Endothelial cell of umbilical vein (primary cell): ENCODE results near the gene MYBBP1A. TPM values are rescaled to one million over a fixed set of nuclear protein-coding genes. Genes with fewer than 3 reads are reported as not detected.

ENCODE experiments used
- BruUV-seq: library from RNA; stranded (reverse); fragments of 400-500 nt; replicated peaks from 2 replicates; lab custom pipeline; 2021; lab: Mats Ljungman, UMichigan
- CTCF ChIA-PET: fragments of 300-600, 350-600 bp; sonication (Branson Sonifier 250); formaldehyde crosslinking; loops from one replicate; lab custom pipeline; 2021; ENCODE audit warnings: antibody characterized with exemption, inconsistent platforms; lab: Charles Lee
- POLR2A ChIA-PET: fragments of 300-600, 350-600 bp; sonication (Branson Sonifier 250); formaldehyde crosslinking; loops from one replicate; lab custom pipeline; 2021; ENCODE audit warnings: antibody characterized with exemption, inconsistent platforms; lab: Charles Lee
- DNase-seq: peaks from one replicate; pipeline ENCODE4 v3.0.0-alpha.2; 2011; ENCODE audit warnings: low read depth, low spot score
- FAIRE-seq: peaks from 2 replicates; lab custom pipeline; 2011; peaks lifted over from hg19 to GRCh38; lab: Jason Lieb, UNC
- H2AFZ ChIP-seq: 2 replicates; pipeline ENCODE4 v1.6.0; 2012; ENCODE audit warnings: low read depth, low read length, control low read depth, inconsistent platforms
- H3K27ac ChIP-seq: 2 replicates; pipeline ENCODE4 v1.5.1; 2011; ENCODE audit warnings: low read depth, mild to moderate bottlenecking, control low read depth, low read length, moderate library complexity; ENCODE audit not compliant: insufficient read depth
- H3K27me3 ChIP-seq, 2 experiments: 2 replicates each; pipeline versions ENCODE4 v1.6.0 to v1.6.1; 2011; ENCODE audit warnings: low read length in 2 of 2, mixed read lengths in 1 of 2; ENCODE audit not compliant: control insufficient read depth in 2 of 2, insufficient read depth in 2 of 2
- H3K36me3 ChIP-seq, 2 experiments: 2 replicates in 1 of 2; 3 replicates in 1 of 2; pipeline ENCODE4 v1.5.1; 2011; ENCODE audit warnings: low read length in 2 of 2, mild to moderate bottlenecking in 1 of 2, moderate library complexity in 1 of 2; ENCODE audit not compliant: control insufficient read depth in 2 of 2, insufficient read depth in 2 of 2; ENCODE audit errors: extremely low read depth in 1 of 2
- H3K4me1 ChIP-seq: 3 replicates; pipeline ENCODE4 v1.5.1; 2011; ENCODE audit warnings: mild to moderate bottlenecking, low read length; ENCODE audit not compliant: control insufficient read depth, insufficient read depth; ENCODE audit errors: extremely low read depth
- H3K4me2 ChIP-seq: 2 replicates; pipeline ENCODE4 v1.6.1; 2011; ENCODE audit warnings: low read length, control low read depth, mixed read lengths; ENCODE audit not compliant: insufficient read depth
- H3K4me3 ChIP-seq, 3 experiments: fragments of 200-600 bp in 1 of 3; sonication (generic), shearing (Covaris generic) in 1 of 3; replicated peaks in 1 of 3; 2 replicates each; pipeline ENCODE4 v1.5.1; 2011 to 2016; ENCODE audit warnings: control low read depth in 3 of 3, low read length in 3 of 3, mild to moderate bottlenecking in 2 of 3, inconsistent platforms in 1 of 3, low read depth in 1 of 3, moderate library complexity in 1 of 3; ENCODE audit not compliant: insufficient read depth in 1 of 3
- H3K79me2 ChIP-seq: 2 replicates; pipeline ENCODE4 v1.6.0; 2012; ENCODE audit warnings: low read length, inconsistent platforms; ENCODE audit not compliant: control insufficient read depth, insufficient read depth
- H3K9ac ChIP-seq: replicated peaks from 2 replicates; pipeline ENCODE3; 2011; ENCODE audit warnings: low read length, control low read depth; ENCODE audit not compliant: insufficient read depth; ENCODE audit errors: extremely low read depth
- H3K9me1 ChIP-seq: replicated peaks from 3 replicates; pipeline ENCODE4 v1.6.0; 2011; ENCODE audit warnings: mild to moderate bottlenecking, low read length; ENCODE audit not compliant: control insufficient read depth, insufficient read depth; ENCODE audit errors: extremely low read depth
- H3K9me3 ChIP-seq: replicated peaks from 2 replicates; pipeline ENCODE4 v1.5.1; 2012; ENCODE audit warnings: low read length, inconsistent platforms; ENCODE audit not compliant: control insufficient read depth, insufficient read depth
- H4K20me1 ChIP-seq: replicated peaks from 2 replicates; pipeline ENCODE3; 2011; ENCODE audit warnings: mild to moderate bottlenecking, low read length; ENCODE audit not compliant: control insufficient read depth, insufficient read depth; ENCODE audit errors: extremely low read depth
- EZH2 ChIP-seq: IDR thresholded peaks from 2 replicates; pipeline ENCODE4 v1.6.1; 2012; ENCODE audit warnings: borderline replicate concordance, low read depth, mild to moderate bottlenecking, moderate library complexity, low read length, inconsistent platforms; ENCODE audit not compliant: severe bottlenecking
- FOS ChIP-seq: IDR thresholded peaks from 2 replicates; pipeline ENCODE4 v1.6.1; 2011; ENCODE audit warnings: mild to moderate bottlenecking, low read length, moderate library complexity, borderline replicate concordance; ENCODE audit not compliant: insufficient read depth
- GATA2 ChIP-seq: IDR thresholded peaks from 2 replicates; pipeline ENCODE4 v1.7.0; 2011; ENCODE audit warnings: low read depth, mild to moderate bottlenecking, moderate library complexity, mixed read lengths, low read length; ENCODE audit not compliant: insufficient read length, insufficient read depth
- JUN ChIP-seq: IDR thresholded peaks from 2 replicates; pipeline ENCODE4 v1.6.1; 2011; ENCODE audit warnings: borderline replicate concordance, low read depth; ENCODE audit not compliant: insufficient read length, insufficient read depth
- MYC ChIP-seq: IDR thresholded peaks from one replicate; pipeline ENCODE4 v1.6.1; 2011; ENCODE audit warnings: mild to moderate bottlenecking, low read depth, low read length
- POLR2A ChIP-seq: IDR thresholded peaks from 2 replicates; pipeline ENCODE4 v1.6.1; 2012; ENCODE audit warnings: low read depth, mild to moderate bottlenecking, control low read depth, low read length
- POLR2AphosphoS5 ChIP-seq: IDR thresholded peaks from 2 replicates; pipeline ENCODE4 v1.6.1; 2012; ENCODE audit warnings: low read depth, mild to moderate bottlenecking, control low read depth, low read length, moderate library complexity; ENCODE audit not compliant: insufficient read depth
- dilution Hi-C: fragments of 300-500 bp; cut with MboI; formaldehyde crosslinking; loops from one replicate; pipeline ENCODE4 v1.15.0; 2019; ENCODE audit warnings: low sequenced_read_pairs; ENCODE audit not compliant: extremely low pct_ligation_motif_present
- intact Hi-C: fragments of 100-400 bp; cut with micrococcal nuclease; formaldehyde crosslinking; loops from one replicate; pipeline ENCODE4 v1.10.0; 2022
- polyA plus RNA-seq, 4 experiments: library from polyadenylated mRNA; depleted of rRNA in 3 of 4; stranded (reverse) in 3 of 4; unstranded in 1 of 4; fragments of >200 nt; gene quantifications; 2 replicates each; pipeline versions ENCODE4 v1.2.1 to v1.2.3, GENCODE V29; 2011 to 2012; ENCODE audit warnings: missing spikeins in 1 of 4
- total RNA-seq: library from RNA; stranded (reverse); gene quantifications from 2 replicates; pipeline ENCODE4 v1.2.3, GENCODE V29; 2021
- TF ChIP-seq, protein P1 (sequence below), 2 donors: IDR thresholded peaks; 1 replicate in 1 of 2; 2 replicates in 1 of 2; pipeline ENCODE4 v1.5.1; 2011; ENCODE audit warnings: low read length in 2 of 2, mild to moderate bottlenecking in 2 of 2, moderate library complexity in 2 of 2, control low read depth in 1 of 2, inconsistent platforms in 1 of 2, low read depth in 1 of 2; ENCODE audit not compliant: insufficient read depth in 1 of 2; ENCODE audit errors: extremely low read depth in 1 of 2
- TF ChIP-seq, protein P2 (sequence below): IDR thresholded peaks from 2 replicates; pipeline ENCODE4 v1.6.1; 2011; ENCODE audit not compliant: insufficient read depth, insufficient read length

The MYBBP1A gene
- total and polyA plus RNA-seq, 2 donors (not counting 3 experiments of a cell fraction or from before 2014, with no cell fraction given): 26.8 to 79.2 TPM

DNA sequence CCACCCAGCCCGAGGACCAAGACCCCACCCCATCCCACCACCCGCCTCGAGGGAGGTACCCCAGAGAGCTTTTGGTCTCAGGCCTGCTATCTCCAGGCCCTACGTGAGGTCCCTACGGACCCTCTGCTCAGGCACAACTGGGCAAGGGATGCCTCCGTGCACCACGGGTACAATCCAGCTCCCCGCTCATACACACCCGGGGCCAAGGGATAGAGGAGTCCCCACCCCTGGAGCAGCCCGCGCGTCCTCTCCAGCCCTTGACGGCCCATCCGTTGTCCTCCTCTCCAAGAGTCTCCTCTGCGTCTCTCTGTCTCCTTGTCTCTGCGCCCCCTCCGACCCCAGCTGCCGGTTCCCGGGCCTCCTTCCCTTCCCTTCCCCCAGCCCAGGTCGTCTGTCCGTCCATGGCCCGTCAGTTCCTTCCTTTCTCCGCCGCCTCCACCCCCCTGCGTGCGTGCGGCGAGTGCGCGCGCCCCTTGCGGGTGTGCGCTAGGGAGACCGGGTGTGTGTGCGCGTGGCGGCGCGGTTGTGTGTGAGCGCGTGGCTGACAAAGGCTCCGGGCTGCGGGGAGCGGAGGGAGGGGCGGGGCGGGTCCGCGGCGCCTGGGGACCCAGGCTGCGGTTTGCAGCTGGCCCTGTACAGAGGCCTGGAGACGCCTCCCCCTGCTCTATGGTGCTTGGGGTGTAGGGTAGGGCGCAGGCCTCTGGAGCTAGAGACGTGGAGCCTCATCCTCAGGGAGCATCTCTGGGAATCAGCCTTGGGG is 55.6 kb downstream of the MYBBP1A start:
- Histone ChIP-seq H3K9me1 (no peaks in the 10 kb centered on the region), H4K20me1 (no peaks in the 10 kb centered on the region), H3K4me3 (peak overlapping the region; percentile 19 to 84 (median 50)), H3K9ac (peak overlapping the region; percentile 35), H3K9me3 (no peaks in the 10 kb centered on the region), H3K79me2 (no peaks in the 10 kb centered on the region), H3K4me1 (peaks cover 28% of the 10 kb centered on the region), H2AFZ (peak overlapping the region; percentile 33), H3K27ac (peak overlapping the region; percentile 12), H3K27me3 (no peaks in the 10 kb centered on the region), H3K4me2 (peak overlapping the region; percentile 44), H3K36me3 (peaks cover 0 to 4% of the 10 kb centered on the region in 2 experiments)
- CTCF ChIA-PET: interaction anchor here (0.8 to 3.9 kb wide), 10 partner anchors 9 to 79 kb away, joined by 3 to 31 read pairs (median 4); no protein-coding TSS in a partner anchor
- dilution Hi-C loops: no loop called here
- BruUV-seq: no TSS peak
- DNase-seq (peak; percentile 69), FAIRE-seq (no peak)
- no peak for TF ChIP-seq MYC
- TF ChIP-seq FOS: no peak
- TF ChIP-seq, protein P1, sequence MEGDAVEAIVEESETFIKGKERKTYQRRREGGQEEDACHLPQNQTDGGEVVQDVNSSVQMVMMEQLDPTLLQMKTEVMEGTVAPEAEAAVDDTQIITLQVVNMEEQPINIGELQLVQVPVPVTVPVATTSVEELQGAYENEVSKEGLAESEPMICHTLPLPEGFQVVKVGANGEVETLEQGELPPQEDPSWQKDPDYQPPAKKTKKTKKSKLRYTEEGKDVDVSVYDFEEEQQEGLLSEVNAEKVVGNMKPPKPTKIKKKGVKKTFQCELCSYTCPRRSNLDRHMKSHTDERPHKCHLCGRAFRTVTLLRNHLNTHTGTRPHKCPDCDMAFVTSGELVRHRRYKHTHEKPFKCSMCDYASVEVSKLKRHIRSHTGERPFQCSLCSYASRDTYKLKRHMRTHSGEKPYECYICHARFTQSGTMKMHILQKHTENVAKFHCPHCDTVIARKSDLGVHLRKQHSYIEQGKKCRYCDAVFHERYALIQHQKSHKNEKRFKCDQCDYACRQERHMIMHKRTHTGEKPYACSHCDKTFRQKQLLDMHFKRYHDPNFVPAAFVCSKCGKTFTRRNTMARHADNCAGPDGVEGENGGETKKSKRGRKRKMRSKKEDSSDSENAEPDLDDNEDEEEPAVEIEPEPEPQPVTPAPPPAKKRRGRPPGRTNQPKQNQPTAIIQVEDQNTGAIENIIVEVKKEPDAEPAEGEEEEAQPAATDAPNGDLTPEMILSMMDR (IDR thresholded peaks at IDR 0.05; ENCODE audit: extremely low read depth in 1 of 2, insufficient read depth in 1 of 2, low read depth in 1 of 2, low read length in 2 of 2): peak in 1 of 2 donors; percentile 21
- no peak for TF ChIP-seq JUN
- TF ChIP-seq GATA2: no peak
- TF ChIP-seq EZH2: no peak
- TF ChIP-seq POLR2A: no peak
- TF ChIP-seq, protein P2, sequence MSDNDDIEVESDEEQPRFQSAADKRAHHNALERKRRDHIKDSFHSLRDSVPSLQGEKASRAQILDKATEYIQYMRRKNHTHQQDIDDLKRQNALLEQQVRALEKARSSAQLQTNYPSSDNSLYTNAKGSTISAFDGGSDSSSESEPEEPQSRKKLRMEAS: peak; percentile 41
- TF ChIP-seq POLR2AphosphoS5: peak; percentile 51
- POLR2A ChIA-PET: interaction anchor here (2.4 kb wide), 1 partner anchor 39 kb away, joined by 8 read pairs; no protein-coding TSS in a partner anchor
- intact Hi-C loops: loop anchor here (2.0 kb wide), 1 partner anchor 71 kb away; no protein-coding TSS in a partner anchor
